GM12865 (cell line): Measurements from ENCODE around the gene DAD1.
A peak's percentile ranks its signal among the peaks of the same experiment; 100 is the strongest.

ENCODE experiments used
- DNase-seq: peaks from one replicate; pipeline ENCODE4 v3.0.0; 2010; ENCODE audit warnings: low read depth
- H3K4me3 ChIP-seq: 2 replicates; pipeline ENCODE4 v1.5.1; 2011; ENCODE audit warnings: mild to moderate bottlenecking, low read depth, low read length, control low read depth
- CTCF ChIP-seq: IDR thresholded peaks from 2 replicates; pipeline ENCODE4 v1.5.1; 2011; ENCODE audit warnings: low read length, control low read depth, low read depth, inconsistent platforms; ENCODE audit not compliant: insufficient read depth; ENCODE audit errors: missing control alignments

DAD1 gene

GRCh38 chr14:22539831-22540230 is 49.2 kb downstream of the DAD1 start:
- no peak for TF ChIP-seq CTCF
- no peak for DNase-seq
- H3K4me3 ChIP-seq = no peak overlapping the region

DNA sequence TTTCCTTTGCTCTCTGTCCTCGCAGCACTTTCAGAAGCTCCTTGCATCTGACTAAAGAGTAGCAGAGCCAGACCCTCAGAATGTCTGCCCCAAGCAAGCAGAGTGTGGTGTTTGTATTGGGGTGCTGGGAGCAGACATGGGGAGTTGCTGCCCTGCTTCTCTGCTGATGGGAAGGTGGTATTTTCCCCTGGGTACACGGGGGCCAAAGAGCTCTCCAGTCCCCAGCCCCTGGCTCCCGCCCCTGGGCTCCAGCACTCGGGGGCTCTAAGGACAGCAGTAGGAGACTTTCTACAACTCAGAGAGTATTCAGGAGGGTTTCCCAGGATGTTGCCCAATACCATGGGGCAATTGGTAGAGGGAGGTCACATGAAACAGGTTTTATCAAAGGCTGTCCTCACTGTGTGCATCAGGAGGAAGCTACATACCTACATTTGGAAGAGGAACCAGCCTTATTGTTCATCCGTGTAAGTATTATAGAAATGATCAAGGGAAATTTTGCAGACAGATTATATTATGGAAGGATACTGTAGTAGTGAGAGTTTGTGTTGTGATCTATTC is 50.3 kb downstream of the DAD1 start:
- TF ChIP-seq CTCF = no peak
- H3K4me3 ChIP-seq = no peak overlapping the region
- no peak for DNase-seq

DNA sequence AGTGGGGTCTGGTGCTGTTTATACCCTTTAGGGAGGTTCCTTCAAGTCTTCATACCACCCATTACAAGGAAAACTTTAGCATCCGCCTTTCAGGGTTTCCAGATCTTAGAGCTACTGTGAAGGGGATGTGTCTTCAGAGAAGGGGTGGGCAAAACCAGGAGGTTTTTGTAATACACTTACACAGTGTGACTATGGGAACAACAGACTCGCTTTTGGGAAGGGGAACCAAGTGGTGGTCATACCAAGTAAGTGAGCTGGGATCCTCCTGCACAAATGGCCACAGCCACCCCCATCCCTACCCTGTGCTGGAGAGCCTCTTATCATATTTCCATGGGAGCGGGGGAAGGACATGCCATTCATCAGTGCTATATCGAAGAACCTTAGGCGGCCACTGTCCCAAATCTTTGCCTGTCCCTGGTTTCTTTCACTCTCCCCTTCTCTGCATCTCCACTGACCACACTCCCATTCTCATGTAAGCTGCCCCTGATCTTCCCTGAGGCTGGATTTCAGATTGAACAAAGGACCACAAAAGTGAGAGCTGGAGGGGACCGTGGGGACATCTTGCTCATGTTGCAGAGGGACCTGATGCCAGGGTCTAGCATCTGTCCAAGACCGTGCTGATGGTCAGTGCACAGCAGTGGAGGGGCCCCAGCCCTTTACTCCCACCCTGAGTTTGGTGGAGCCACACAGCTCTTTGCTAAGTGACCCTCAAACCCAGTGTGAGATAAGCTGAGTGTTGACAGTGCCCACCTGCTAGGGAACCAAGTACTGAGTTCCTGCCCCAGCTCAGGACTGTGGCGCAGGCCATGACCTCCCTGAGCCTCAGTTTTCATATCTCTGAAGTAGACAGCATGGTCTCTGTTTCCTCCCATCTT is 51.4 kb downstream of the DAD1 start:
- DNase-seq = no peak
- no peak for TF ChIP-seq CTCF
- H3K4me3 ChIP-seq = no peak overlapping the region

- H3K4me3 ChIP-seq = peak overlapping the region; percentile 56; the same call in 1 of the 2 replicates
- DNase-seq = peak; percentile 96
- no peak for TF ChIP-seq CTCF
Measured at GRCh38 chr14:22536853-22537338, 52.1 kb downstream of the DAD1 start.

DNA sequence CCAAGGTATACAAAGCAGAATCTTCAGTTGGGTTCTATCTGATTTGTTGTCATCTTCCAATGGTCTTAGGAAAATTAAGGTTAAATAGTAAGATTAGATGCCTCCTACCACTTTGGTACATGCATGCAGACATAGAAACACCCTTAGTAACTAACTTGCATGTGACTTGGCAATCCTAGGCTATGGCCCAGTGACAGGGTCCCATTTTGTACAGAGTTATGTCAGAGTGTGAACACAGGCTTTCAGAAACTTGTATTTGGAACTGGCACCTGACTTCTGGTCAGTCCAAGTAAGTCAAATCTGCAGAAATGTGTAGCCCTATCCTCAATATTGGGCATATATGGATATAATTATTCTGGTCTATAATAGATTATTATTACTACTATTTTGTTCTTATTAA is 53.1 kb downstream of the DAD1 start:
- peak; percentile 60 for DNase-seq

GRCh38 chr14:22535126-22535525 is 53.9 kb downstream of the DAD1 start:
- no peak for DNase-seq
- TF ChIP-seq CTCF = no peak
- peak overlapping the region; percentile 56 for H3K4me3 ChIP-seq

More for the DNA sequence above, 53.1 kb downstream of the DAD1 start:
- peak overlapping the region; percentile 56 for H3K4me3 ChIP-seq
- TF ChIP-seq CTCF = no peak
